ENCODE results near the gene GPS2. TPM values are rescaled to one million over a fixed set of nuclear protein-coding genes. Genes with fewer than 3 reads are reported as not detected.
A peak's percentile ranks its signal among the peaks of the same experiment; 100 is the strongest.

GPS2 gene
- total RNA-seq, 1 donor from 2014 or later = 42.1 TPM

DNA sequence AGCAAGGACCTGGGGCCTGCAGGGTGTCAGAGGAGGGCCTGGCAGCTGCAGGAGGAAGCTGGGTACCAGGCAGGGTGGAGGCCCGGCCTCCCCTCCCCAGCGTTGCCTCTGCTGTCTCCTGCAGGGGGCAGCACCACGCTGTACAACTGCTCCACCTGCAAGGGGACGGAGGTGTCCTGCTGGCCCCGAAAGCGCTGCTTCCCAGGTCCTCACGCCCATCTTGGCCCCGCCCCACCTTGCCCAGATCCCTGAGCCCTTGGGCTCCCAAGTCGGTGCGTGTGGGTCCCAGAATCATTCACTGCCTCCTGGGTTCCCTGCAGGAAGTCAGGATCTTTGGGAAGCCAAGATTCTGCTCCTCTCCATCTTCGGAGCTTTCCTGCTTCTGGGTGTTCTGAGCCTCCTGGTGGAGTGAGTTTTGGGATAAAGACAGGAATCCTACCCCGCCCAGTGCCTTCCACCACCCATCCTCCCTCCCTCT, 41.0 kb upstream of the GPS2 start:
- Mint-ChIP-seq H3K9me3 (no peaks in the 10 kb centered on the region), H3K27ac (peak overlapping the region; percentile 71), H3K36me3 (no peaks in the 10 kb centered on the region), H3K4me3 (no peak overlapping the region), H3K27me3 (ENCODE audit: low read depth) (no peaks in the 10 kb centered on the region), H3K4me1 (peaks cover 36% of the 10 kb centered on the region)
- TF ChIP-seq, protein P1, sequence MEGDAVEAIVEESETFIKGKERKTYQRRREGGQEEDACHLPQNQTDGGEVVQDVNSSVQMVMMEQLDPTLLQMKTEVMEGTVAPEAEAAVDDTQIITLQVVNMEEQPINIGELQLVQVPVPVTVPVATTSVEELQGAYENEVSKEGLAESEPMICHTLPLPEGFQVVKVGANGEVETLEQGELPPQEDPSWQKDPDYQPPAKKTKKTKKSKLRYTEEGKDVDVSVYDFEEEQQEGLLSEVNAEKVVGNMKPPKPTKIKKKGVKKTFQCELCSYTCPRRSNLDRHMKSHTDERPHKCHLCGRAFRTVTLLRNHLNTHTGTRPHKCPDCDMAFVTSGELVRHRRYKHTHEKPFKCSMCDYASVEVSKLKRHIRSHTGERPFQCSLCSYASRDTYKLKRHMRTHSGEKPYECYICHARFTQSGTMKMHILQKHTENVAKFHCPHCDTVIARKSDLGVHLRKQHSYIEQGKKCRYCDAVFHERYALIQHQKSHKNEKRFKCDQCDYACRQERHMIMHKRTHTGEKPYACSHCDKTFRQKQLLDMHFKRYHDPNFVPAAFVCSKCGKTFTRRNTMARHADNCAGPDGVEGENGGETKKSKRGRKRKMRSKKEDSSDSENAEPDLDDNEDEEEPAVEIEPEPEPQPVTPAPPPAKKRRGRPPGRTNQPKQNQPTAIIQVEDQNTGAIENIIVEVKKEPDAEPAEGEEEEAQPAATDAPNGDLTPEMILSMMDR (IDR thresholded peaks at IDR 0.05; ENCODE audit: unreplicated experiment) = peak; percentile 79
- DNase-seq (ENCODE audit: low spot score in 2 of 2, unreplicated experiment in 2 of 2) = peak; percentile 70 to 82

DNA sequence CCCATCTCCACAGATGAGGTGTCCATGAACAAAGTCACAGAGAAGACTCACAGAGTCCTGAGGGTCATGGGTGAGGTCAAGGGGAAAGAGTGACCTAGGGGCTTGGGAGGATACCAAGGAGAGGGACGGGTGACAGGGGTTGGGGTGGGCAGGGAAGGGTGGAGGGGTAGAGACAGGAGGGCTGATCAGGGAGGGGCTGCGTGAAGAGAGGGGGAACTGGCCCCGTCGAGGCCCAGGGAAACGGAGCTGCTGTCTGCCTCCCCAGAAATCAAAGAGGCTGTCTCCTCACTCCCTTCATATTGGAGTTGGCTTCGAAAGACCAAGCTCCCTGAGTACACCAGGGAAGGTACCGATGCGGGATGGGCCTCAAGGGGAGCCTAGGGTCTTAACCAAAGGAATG, 40.4 kb upstream of the GPS2 start:
- Mint-ChIP-seq H3K9me3 (no peaks in the 10 kb centered on the region), H3K4me1 (peaks cover 36% of the 10 kb centered on the region), H3K27me3 (ENCODE audit: low read depth) (no peaks in the 10 kb centered on the region), H3K27ac (no peak overlapping the region), H3K4me3 (no peak overlapping the region), H3K36me3 (no peaks in the 10 kb centered on the region)
- DNase-seq (ENCODE audit: low spot score in 2 of 2, unreplicated experiment in 2 of 2) = no peak
- TF ChIP-seq, protein P1 (IDR thresholded peaks at IDR 0.05; ENCODE audit: unreplicated experiment) = no peak

DNA sequence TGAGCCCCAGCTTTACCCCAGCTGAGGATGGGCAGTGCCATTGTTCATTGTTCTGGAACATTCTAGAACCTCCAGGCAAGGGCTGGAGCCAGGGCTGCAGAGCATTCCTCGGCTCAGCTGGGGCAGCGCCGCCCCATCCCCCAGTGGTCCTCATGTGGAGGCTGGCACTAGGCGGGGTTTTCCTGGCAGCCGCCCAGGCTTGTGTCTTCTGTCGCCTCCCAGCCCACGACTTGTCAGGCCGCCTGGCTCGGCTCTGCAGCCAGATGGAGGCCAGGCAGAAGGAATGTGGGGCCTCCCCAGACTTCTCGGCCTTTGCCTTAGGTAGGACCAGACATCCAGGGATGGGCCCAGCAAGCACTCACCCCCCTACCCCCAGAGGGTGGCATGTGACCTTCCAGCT, 39.9 kb upstream of the GPS2 start, which contains the start of gene TMEM95:
Gene TMEM95, plus strand, starts transcription at position 104 of the 400 bp plus-strand sequence. Its CDS starts 49 bp downstream, at position 153.
- peak within 1 kb of the TSS; percentile 93 for H3K27ac Mint-ChIP-seq

DNA sequence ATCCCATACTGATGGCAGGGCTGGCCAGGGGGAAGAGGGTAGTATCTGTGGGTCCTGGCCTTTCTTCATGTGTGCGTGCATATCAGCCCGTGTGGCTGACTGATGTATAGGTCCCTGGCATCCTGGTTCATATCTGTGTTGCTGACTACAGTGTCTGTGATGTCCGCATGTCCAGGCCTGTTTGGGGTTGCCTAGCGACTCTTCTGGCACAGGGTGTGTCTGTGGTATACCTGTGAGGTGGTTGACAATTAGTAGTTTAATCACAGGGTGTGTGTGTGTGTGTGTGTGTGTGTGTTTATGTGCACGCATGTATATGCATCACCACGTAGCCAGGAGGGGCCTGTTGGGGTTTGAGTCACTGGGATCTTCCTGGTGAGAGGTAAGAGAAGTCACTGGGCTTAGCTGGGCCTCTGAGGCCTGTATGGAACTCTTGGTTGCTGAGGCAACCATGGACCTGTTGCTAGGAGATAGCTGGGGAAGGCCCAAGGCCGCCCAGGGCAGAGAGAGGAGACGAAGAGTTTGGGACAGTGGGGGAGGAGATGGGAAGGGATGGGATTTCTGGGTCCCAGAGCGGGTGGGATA, 39.2 kb upstream of the GPS2 start:
- no peaks in the 10 kb centered on the region for H3K36me3 Mint-ChIP-seq
- TF ChIP-seq, protein P1 (IDR thresholded peaks at IDR 0.05; ENCODE audit: unreplicated experiment) = no peak
- H3K9me3 Mint-ChIP-seq = no peaks in the 10 kb centered on the region
- no peak for DNase-seq (ENCODE audit: low spot score in 2 of 2, unreplicated experiment in 2 of 2)
- H3K27ac Mint-ChIP-seq = peak overlapping the region; percentile 93
- peak overlapping the region; percentile 30 for H3K4me3 Mint-ChIP-seq
- H3K27me3 Mint-ChIP-seq (ENCODE audit: low read depth) = no peaks in the 10 kb centered on the region
- H3K4me1 Mint-ChIP-seq = peaks cover 43% of the 10 kb centered on the region

More for the DNA sequence above, 39.9 kb upstream of the GPS2 start, which contains the start of gene TMEM95:
- DNase-seq (ENCODE audit: low spot score in 2 of 2, unreplicated experiment in 2 of 2) = no peak
- H3K27me3 Mint-ChIP-seq (ENCODE audit: low read depth) = no peaks in the 10 kb centered on the region
- no peaks in the 10 kb centered on the region for H3K36me3 Mint-ChIP-seq
- TF ChIP-seq, protein P1 (IDR thresholded peaks at IDR 0.05; ENCODE audit: unreplicated experiment) = no peak
- peak within 1 kb of the TSS; percentile 30 for H3K4me3 Mint-ChIP-seq
- no peaks in the 10 kb centered on the region for H3K9me3 Mint-ChIP-seq
- H3K4me1 Mint-ChIP-seq = peaks cover 36% of the 10 kb centered on the region

DNA sequence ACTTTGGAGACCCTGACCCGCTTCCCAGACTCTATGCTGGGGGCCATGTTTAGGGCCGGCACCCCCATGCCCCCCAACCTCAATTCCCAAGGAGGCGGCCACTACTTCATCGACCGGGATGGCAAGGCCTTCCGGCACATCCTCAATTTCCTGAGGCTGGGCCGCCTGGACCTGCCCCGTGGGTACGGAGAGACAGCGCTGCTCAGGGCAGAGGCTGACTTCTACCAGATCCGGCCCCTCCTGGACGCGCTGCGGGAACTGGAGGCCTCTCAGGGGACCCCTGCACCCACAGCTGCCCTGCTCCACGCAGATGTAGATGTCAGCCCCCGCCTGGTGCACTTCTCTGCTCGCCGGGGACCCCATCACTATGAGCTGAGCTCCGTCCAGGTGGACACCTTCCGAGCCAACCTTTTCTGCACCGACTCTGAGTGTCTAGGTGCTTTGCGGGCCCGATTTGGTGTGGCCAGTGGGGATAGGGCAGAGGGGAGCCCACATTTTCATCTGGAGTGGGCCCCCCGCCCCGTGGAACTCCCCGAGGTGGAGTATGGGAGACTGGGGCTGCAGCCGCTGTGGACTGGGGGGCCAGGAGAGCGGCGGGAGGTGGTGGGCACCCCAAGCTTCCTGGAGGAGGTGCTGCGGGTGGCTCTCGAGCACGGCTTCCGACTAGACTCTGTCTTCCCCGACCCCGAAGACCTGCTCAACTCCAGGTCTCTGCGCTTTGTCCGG, 37.9 kb upstream of the GPS2 start:
- peak overlapping the region; percentile 94 for H3K27ac Mint-ChIP-seq

More for the DNA sequence above, 37.9 kb upstream of the GPS2 start:
- Mint-ChIP-seq H3K9me3 (no peaks in the 10 kb centered on the region), H3K4me1 (peaks cover 54% of the 10 kb centered on the region), H3K36me3 (no peaks in the 10 kb centered on the region), H3K4me3 (peak overlapping the region; percentile 82), H3K27me3 (ENCODE audit: low read depth) (no peaks in the 10 kb centered on the region)
- no peak for DNase-seq (ENCODE audit: low spot score in 2 of 2, unreplicated experiment in 2 of 2)
- TF ChIP-seq, protein P1 (IDR thresholded peaks at IDR 0.05; ENCODE audit: unreplicated experiment) = no peak

All from mesothelial cell of epicardium (in vitro differentiated cells).